Mesothelial cell of epicardium (in vitro differentiated cells): ENCODE data around the gene STX4. TPM values are rescaled to one million over a fixed set of nuclear protein-coding genes. Genes with fewer than 3 reads are reported as not detected.

Source experiments
- DNase-seq, 2 experiments: peaks; one replicate each; pipeline ENCODE4 v3.0.0; 2021; ENCODE audit warnings: low spot score in 2 of 2; ENCODE audit not compliant: unreplicated experiment in 2 of 2
- H3K27ac Mint-ChIP-seq: 2 replicates; pipeline ENCODE4 v1.8.0; 2021; ENCODE audit warnings: mixed read lengths
- H3K27me3 Mint-ChIP-seq: 2 replicates; pipeline ENCODE4 v1.8.0; 2021; ENCODE audit warnings: low read depth, mixed read lengths
- H3K36me3 Mint-ChIP-seq: 2 replicates; pipeline ENCODE4 v1.8.0; 2021; ENCODE audit warnings: mixed read lengths
- H3K4me1 Mint-ChIP-seq: 2 replicates; pipeline ENCODE4 v1.8.0; 2021; ENCODE audit warnings: mixed read lengths
- H3K4me3 Mint-ChIP-seq: 2 replicates; pipeline ENCODE4 v1.8.0; 2021; ENCODE audit warnings: mild to moderate bottlenecking, moderate library complexity, mixed read lengths
- H3K9me3 Mint-ChIP-seq: 2 replicates; pipeline ENCODE4 v1.8.0; 2021; ENCODE audit warnings: mixed read lengths
- total RNA-seq: library from RNA; stranded (reverse); gene quantifications from 3 replicates; pipeline ENCODE4 v1.2.1, GENCODE V29; 2021
- TF ChIP-seq, protein P1 (sequence below): fragments of 200-600 bp; sonication (generic); IDR thresholded peaks from one replicate; pipeline ENCODE4 v1.5.0; 2021; ENCODE audit warnings: antibody characterized with exemption; ENCODE audit not compliant: unreplicated experiment

The STX4 gene
- total RNA-seq, 1 donor from 2014 or later = 42.8 TPM

DNA sequence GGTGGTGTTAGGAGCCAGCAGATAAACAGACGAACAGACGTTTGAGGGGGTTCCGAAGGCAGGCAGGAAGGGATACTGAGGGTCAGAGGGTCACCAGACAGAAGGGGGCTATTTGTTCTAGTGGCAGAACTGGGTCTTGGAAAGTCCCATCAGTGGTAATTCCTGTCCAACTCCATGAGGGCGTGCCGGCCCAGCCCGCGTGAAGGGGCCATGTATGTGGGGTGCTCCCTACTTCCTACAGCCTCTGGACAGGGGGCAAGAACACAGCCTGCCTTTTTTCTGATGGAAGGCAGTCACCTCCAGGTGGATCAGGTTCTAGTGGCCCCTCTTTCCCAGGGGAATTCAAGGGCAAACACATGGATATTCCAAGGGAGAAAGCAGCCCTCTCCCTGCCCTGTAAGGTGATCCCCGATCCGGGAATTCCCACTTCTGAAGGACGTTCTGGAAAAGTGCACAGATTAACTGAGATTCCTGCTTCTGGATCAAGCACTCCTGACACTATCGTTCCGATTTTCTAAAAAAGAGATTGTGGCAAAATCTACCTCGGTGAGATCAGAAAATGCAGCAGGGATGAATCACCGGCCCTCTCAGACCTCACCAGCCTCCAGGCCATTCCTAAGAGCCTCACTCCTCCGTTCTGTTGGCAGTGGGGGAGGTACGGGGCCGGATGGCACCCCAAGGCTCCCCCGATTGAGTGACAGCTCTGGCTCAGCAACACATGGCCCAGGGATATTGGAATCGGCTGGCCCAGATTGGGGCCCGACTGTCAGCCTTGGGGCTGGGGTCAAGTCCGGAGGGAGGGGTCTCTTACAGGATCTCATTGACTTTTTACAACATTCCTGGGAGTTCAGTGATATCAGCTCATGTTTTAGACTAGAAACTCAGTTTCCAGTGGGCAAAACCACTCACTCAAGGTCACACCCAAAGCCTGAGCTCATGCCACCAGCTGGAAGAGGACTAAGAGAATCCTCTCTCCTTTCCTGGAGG is 35.3 kb upstream of the STX4 start:
- TF ChIP-seq, protein P1, sequence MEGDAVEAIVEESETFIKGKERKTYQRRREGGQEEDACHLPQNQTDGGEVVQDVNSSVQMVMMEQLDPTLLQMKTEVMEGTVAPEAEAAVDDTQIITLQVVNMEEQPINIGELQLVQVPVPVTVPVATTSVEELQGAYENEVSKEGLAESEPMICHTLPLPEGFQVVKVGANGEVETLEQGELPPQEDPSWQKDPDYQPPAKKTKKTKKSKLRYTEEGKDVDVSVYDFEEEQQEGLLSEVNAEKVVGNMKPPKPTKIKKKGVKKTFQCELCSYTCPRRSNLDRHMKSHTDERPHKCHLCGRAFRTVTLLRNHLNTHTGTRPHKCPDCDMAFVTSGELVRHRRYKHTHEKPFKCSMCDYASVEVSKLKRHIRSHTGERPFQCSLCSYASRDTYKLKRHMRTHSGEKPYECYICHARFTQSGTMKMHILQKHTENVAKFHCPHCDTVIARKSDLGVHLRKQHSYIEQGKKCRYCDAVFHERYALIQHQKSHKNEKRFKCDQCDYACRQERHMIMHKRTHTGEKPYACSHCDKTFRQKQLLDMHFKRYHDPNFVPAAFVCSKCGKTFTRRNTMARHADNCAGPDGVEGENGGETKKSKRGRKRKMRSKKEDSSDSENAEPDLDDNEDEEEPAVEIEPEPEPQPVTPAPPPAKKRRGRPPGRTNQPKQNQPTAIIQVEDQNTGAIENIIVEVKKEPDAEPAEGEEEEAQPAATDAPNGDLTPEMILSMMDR = no peak
- peak overlapping the region; percentile 68 for H3K4me3 Mint-ChIP-seq
- H3K27ac Mint-ChIP-seq = no peak overlapping the region
- peaks cover 21% of the 10 kb centered on the region for H3K4me1 Mint-ChIP-seq
- no peak for DNase-seq
- H3K36me3 Mint-ChIP-seq = no peaks in the 10 kb centered on the region
- peaks cover 31% of the 10 kb centered on the region for H3K27me3 Mint-ChIP-seq
- H3K9me3 Mint-ChIP-seq = no peaks in the 10 kb centered on the region

DNA sequence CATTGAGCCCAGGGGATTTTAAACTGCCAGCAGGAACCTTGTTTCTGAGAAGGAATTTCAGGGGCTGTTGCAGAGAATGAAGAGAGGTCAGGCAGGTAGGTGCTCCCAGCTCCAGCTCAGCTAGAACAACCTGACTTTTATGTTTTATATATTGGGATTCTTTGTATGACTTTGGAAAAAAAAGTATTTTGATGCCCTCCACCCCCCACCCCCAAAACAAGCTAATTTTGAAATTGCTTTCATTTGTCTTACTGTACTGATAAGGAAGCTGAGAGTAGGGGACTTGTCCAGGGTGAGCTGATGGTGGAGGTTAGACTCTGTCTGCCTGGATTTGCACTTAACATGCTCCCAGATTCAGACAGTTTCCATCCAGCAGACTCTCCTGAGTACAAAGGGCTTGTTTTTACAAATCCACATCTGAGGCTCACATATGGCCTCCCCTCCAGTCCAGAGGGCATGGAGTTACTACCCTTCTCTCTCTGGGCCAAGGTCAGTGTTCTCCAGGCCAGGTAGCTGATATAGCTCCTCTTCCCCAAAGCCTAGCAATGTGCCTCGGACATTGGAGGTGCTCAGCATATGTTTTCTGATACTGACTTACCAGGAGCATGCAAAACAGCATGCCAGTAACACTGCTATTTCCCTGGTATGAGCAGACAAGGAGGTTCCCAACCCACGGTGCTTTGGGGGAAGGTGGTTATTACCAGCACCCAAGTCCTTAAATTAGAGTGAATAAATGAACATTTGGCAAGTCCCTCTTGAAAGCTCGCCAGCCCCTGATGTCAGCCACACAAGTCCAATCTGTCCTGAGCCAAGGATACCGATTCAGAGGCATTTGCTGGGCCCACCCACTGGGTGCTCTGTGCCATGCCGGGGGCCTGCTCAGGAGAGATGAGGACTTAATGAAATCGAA is 34.3 kb upstream of the STX4 start:
- no peak overlapping the region for H3K27ac Mint-ChIP-seq

DNA sequence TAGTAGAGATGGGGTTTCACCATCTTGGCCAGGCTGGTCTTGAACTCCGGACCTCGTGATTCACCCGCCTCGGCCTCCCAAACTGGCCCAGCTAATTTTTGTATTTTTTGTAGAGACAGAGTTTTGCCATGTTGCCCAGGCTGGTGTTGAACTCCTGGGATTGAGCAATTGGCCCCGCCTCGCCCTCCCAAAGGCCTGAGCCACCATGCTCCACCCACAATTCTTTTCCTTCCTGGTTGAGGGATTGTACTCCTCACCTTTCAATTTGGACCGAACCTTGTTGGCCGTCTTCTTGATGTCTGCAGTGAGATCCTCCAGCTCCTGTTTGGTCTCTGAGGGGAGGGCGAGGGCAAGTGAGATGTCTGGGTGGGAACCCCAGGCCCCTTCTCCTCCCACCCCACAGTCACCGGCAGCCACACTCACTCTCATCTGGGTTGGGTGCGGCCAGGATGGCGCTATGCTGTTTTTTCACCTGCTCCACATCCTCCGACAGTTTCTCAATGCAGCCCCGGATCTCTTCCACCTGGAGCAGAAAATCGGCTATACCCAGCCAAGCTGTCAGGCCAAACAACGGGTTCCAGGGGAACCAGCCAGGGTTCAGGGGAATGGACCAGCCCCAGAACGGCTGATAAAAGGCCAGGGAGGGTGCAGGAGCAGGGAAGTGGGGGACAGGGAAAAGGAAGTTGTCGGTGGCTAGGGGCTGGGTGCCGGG is 32.5 kb upstream of the STX4 start:
- no peak for DNase-seq
- H3K36me3 Mint-ChIP-seq = no peaks in the 10 kb centered on the region
- H3K4me1 Mint-ChIP-seq = peaks cover 21% of the 10 kb centered on the region
- no peak overlapping the region for H3K27ac Mint-ChIP-seq
- no peaks in the 10 kb centered on the region for H3K9me3 Mint-ChIP-seq
- TF ChIP-seq, protein P1 = no peak
- H3K4me3 Mint-ChIP-seq = no peak overlapping the region
- peaks cover 30% of the 10 kb centered on the region for H3K27me3 Mint-ChIP-seq

More for the DNA sequence above, 34.3 kb upstream of the STX4 start:
- Mint-ChIP-seq H3K4me3 (no peak overlapping the region), H3K9me3 (no peaks in the 10 kb centered on the region), H3K27me3 (peaks cover 31% of the 10 kb centered on the region), H3K36me3 (no peaks in the 10 kb centered on the region), H3K4me1 (peaks cover 21% of the 10 kb centered on the region)
- TF ChIP-seq, protein P1 = no peak
- no peak for DNase-seq

DNA sequence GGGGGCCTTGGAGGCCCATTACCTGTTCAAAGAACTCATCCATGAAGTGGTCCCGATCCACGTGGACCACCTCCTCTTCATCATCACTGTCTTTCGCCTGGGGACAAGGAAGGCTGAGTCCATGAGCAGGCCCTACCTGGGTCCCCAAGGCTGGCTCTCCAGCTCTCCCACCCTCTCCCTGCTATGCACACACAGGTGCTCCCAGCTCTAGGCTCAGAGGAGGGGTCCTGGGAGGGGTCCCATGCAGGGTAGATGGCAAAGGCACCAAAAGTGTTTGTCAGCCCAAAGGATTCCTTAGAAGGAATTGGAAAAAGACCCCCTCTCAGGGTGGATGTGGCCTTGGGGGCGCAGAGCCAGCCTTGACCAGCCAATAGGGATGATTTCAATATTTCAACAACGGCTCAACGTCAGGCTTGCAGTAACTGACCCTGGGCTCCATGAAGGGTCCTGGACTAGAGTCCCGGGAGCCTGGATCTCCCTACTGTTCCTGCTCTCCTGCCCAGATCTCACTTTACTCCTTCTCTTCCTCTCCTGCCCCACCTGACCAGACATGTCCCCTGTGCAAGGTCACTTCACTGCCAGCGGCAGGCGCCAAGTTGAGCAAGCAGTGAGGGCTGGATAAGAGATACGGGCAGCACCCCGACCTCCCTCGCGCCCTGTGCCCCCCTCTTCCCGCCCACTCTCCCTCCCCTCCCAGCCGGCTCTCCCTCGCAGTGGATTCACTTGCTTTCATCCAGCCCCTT is 31.7 kb upstream of the STX4 start:
- Mint-ChIP-seq H3K27ac (no peak overlapping the region), H3K27me3 (peaks cover 30% of the 10 kb centered on the region), H3K9me3 (no peaks in the 10 kb centered on the region), H3K36me3 (no peaks in the 10 kb centered on the region), H3K4me3 (no peak overlapping the region), H3K4me1 (peaks cover 16% of the 10 kb centered on the region)
- TF ChIP-seq, protein P1 = no peak
- no peak for DNase-seq

DNA sequence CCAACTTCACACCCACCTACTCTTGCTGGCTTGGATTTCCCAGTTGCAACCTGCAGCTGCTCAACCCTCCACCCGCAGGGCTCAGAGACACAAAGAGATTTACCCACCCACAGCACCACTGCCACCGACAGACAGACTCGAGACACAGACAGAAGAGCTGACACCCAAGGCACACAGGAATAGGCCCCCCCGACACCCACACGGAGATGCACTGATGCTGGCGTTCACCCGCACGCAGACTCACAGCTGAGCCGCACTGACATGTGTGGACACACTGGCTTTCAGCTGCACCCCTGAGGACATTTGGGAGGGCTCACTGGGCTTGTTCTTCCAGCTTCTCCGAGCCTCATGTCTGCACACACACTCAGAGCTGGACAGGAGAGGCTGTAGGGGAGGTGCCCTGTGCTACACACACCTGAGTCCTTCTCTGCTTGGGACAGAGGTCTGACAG is 31.1 kb upstream of the STX4 start:
- no peak for DNase-seq
- Mint-ChIP-seq H3K4me3 (no peak overlapping the region), H3K27ac (no peak overlapping the region), H3K9me3 (no peaks in the 10 kb centered on the region), H3K4me1 (peaks cover 13% of the 10 kb centered on the region), H3K36me3 (no peaks in the 10 kb centered on the region), H3K27me3 (peaks cover 31% of the 10 kb centered on the region)
- TF ChIP-seq, protein P1 = no peak
